GM12878 (cell line): ENCODE measurements around the gene ADAM19. TPM values are rescaled to one million over a fixed set of nuclear protein-coding genes. Genes with fewer than 3 reads are reported as not detected.

Experiments used
- CHD2 ChIP-seq: IDR thresholded peaks from 2 replicates; pipeline ENCODE4 v1.6.1; 2011; ENCODE audit warnings: low read depth, low read length, improper control_type of control experiment, borderline replicate concordance
- E4F1 ChIP-seq: fragments of 450-650 bp; IDR thresholded peaks from 2 replicates; pipeline ENCODE4 v1.6.1; 2018; ENCODE audit warnings: borderline replicate concordance, mild to moderate bottlenecking; ENCODE audit not compliant: partially characterized antibody
- NR2C1 ChIP-seq: fragments of 450-650 bp; IDR thresholded peaks from 2 replicates; pipeline ENCODE4 v1.6.1; 2017; ENCODE audit warnings: antibody characterized with exemption, mild to moderate bottlenecking, moderate library complexity
- POU2F2 ChIP-seq: IDR thresholded peaks from 3 replicates; pipeline ENCODE4 v1.6.1; 2011; ENCODE audit warnings: low read depth, mild to moderate bottlenecking, low read length, borderline replicate concordance
- RELB ChIP-seq: fragments of 450-650 bp; IDR thresholded peaks from 2 replicates; pipeline ENCODE4 v1.6.1; 2017; ENCODE audit warnings: low read depth, mild to moderate bottlenecking, moderate library complexity
- RUNX3 ChIP-seq: IDR thresholded peaks from 2 replicates; pipeline ENCODE4 v1.6.1; 2012; ENCODE audit warnings: low read length, inconsistent platforms
- ZNF622 ChIP-seq: fragments of 450-650 bp; IDR thresholded peaks from 2 replicates; pipeline ENCODE4 v1.6.1; 2017; ENCODE audit warnings: mild to moderate bottlenecking, inconsistent platforms
- polyA plus RNA-seq, 11 experiments: library from polyadenylated mRNA; depleted of rRNA in 4 of 11; unstranded in 6 of 11; stranded (reverse) in 5 of 11; fragments of >200 nt; fragmentation: Nextera tagmentation in 4 of 11; fragmentation: Illumina TruSeq in 1 of 11; extraction: Ambion mirVana in 4 of 11; extraction: Trizol in 1 of 11; gene quantifications; 1 replicate in 1 of 11; 2 replicates in 10 of 11; pipeline versions ENCODE4 v1.2.1 to v1.2.3, GENCODE V29; 2011 to 2016; ENCODE audit warnings: inconsistent platforms in 2 of 11, missing spikeins in 2 of 11, low read depth in 1 of 11
- total RNA-seq, 4 experiments: library from RNA; depleted of rRNA in 3 of 4; stranded (reverse); fragments of >200 nt in 3 of 4; fragmentation: Illumina TruSeq in 1 of 4; extraction: Trizol in 1 of 4; gene quantifications; 2 replicates each; pipeline versions ENCODE4 v1.2.1 to v1.2.3, GENCODE V29; 2013 to 2021

ADAM19 gene
- total and polyA plus RNA-seq, 10 of the 15 experiments (the other 5 are each of a cell fraction or from before 2014, with no cell fraction given): 16.0 to 92.8 (median 44.7) TPM

- TF ChIP-seq E4F1 (no peak), POU2F2 (no peak), RELB (no peak), CHD2 (no peak), NR2C1 (no peak), ZNF622 (no peak), RUNX3 (no peak)
- TF ChIP-seq, all 136 proteins: peak for 0
Observed at GRCh38 chr5:157556615-157557418, 18.8 kb downstream of the ADAM19 start (continued).
